GM12801 (cell line): Measurements from ENCODE around the gene PALM2AKAP2.

Experiments used
- CTCF ChIP-seq: IDR thresholded peaks from one replicate; pipeline ENCODE4 v1.5.1; 2011; ENCODE audit warnings: control low read depth; ENCODE audit not compliant: insufficient read length; ENCODE audit errors: extremely low read depth

The PALM2AKAP2 gene

GRCh38 chr9:109765278-109765677 is 14.7 kb upstream of the PALM2AKAP2 start:
- no peak for TF ChIP-seq CTCF

GRCh38 chr9:109765830-109766229 is 14.2 kb upstream of the PALM2AKAP2 start:
- TF ChIP-seq CTCF, result no peak

GRCh38 chr9:109766351-109766750 is 13.6 kb upstream of the PALM2AKAP2 start:
- no peak for TF ChIP-seq CTCF

GRCh38 chr9:109767404-109767803 is 12.6 kb upstream of the PALM2AKAP2 start:
- TF ChIP-seq CTCF, result no peak

- TF ChIP-seq CTCF, result no peak
Observed at GRCh38 chr9:109767814-109768213, 12.2 kb upstream of the PALM2AKAP2 start.

- TF ChIP-seq CTCF, result no peak
Observed at GRCh38 chr9:109769250-109769649, 10.7 kb upstream of the PALM2AKAP2 start.

- TF ChIP-seq CTCF, result no peak
Observed at GRCh38 chr9:109770101-109770500, 9.9 kb upstream of the PALM2AKAP2 start.

GRCh38 chr9:109771087-109771486 is 8.9 kb upstream of the PALM2AKAP2 start:
- no peak for TF ChIP-seq CTCF
